K562 (cell line): ENCODE results near the gene SLMAP. TPM values are rescaled to one million over a fixed set of nuclear protein-coding genes. Genes with fewer than 3 reads are reported as not detected.

Source experiments
- ATAC-seq: fragments of 200-7000 bp; cut with Tn5 transposase; 3 replicates; pipeline ENCODE4 v1.9.1; 2020; ENCODE audit warnings: moderate library complexity
- BruUV-seq: library from RNA; stranded (reverse); fragments of 400-500 nt; replicated peaks from 2 replicates; lab custom pipeline; 2021; lab: Mats Ljungman, UMichigan
- CTCF ChIA-PET: fragments of 300-600 bp; formaldehyde crosslinking; extraction: SDS; loops from one replicate; lab custom pipeline; 2021; ENCODE audit warnings: low intra/inter-chr PET ratio; lab: Yijun Ruan, JAX
- POLR2A ChIA-PET: fragments of 300-600, 350-650 bp; sonication (Branson Sonifier 250); formaldehyde crosslinking; extraction: SDS; loops from one replicate; lab custom pipeline; 2021; ENCODE audit warnings: antibody characterized with exemption, inconsistent platforms; lab: Yijun Ruan, JAX
- DNase-seq, 4 experiments: peaks; one replicate each; pipeline versions ENCODE4 v3.0.0 to v3.0.0-alpha.2; 2011 to 2018; ENCODE audit warnings: low spot score in 3 of 4, mixed read lengths in 3 of 4; ENCODE audit errors: extremely low read depth in 1 of 4
- FAIRE-seq: peaks from 2 replicates; lab custom pipeline; 2011; peaks lifted over from hg19 to GRCh38; lab: Jason Lieb, UNC
- H2AFZ ChIP-seq: 2 replicates; pipeline ENCODE4 v1.6.0; 2011; ENCODE audit warnings: low read depth, low read length, control low read depth, inconsistent platforms
- H3K27ac ChIP-seq: fragments of 200-600 bp; 3 replicates; pipeline ENCODE4 v1.8.0; 2011; ENCODE audit warnings: low read depth, mild to moderate bottlenecking, control low read depth, inconsistent platforms, low read length, moderate library complexity, mixed read lengths; ENCODE audit errors: extremely low read depth
- H3K27me3 ChIP-seq, 2 experiments: fragments of 300-600 bp in 1 of 2; 2 replicates in 1 of 2; 3 replicates in 1 of 2; pipeline versions ENCODE4 v1.6.0 to v1.8.0; 2011; ENCODE audit warnings: inconsistent platforms in 2 of 2, low read length in 2 of 2, mild to moderate bottlenecking in 1 of 2, mixed read lengths in 1 of 2, moderate library complexity in 1 of 2; ENCODE audit not compliant: control insufficient read depth in 2 of 2, insufficient read depth in 2 of 2
- H3K36me3 ChIP-seq: fragments of 300-600 bp; 3 replicates; pipeline ENCODE4 v1.8.0; 2011; ENCODE audit warnings: mild to moderate bottlenecking, low read length, inconsistent platforms; ENCODE audit not compliant: control insufficient read depth, insufficient read depth
- H3K4me1 ChIP-seq, 2 experiments: fragments of 200-600 bp in 1 of 2; replicated peaks in 1 of 2; 2 replicates in 1 of 2; 3 replicates in 1 of 2; pipeline versions ENCODE4 v1.5.1 to v1.8.0; 2011; ENCODE audit warnings: inconsistent platforms in 2 of 2, low read length in 2 of 2, mild to moderate bottlenecking in 1 of 2, mixed read lengths in 1 of 2, moderate library complexity in 1 of 2; ENCODE audit not compliant: control insufficient read depth in 2 of 2, insufficient read depth in 2 of 2
- H3K4me2 ChIP-seq: 2 replicates; pipeline ENCODE4 v1.6.1; 2011; ENCODE audit warnings: low read length, control low read depth, inconsistent platforms, mixed read lengths; ENCODE audit not compliant: insufficient read depth
- H3K4me3 ChIP-seq: fragments of 200-600 bp; sonication (generic), shearing (Covaris generic); 2 replicates; pipeline ENCODE4 v1.5.1; 2016; ENCODE audit warnings: control low read depth, inconsistent platforms
- H3K79me2 ChIP-seq: fragments of 200-600 bp; 3 replicates; pipeline ENCODE4 v1.8.0; 2011; ENCODE audit warnings: low read length, inconsistent platforms; ENCODE audit not compliant: control insufficient read depth, insufficient read depth
- H3K9ac ChIP-seq, 2 experiments: 2 replicates each; pipeline versions ENCODE4 v1.6.0 to v1.6.1; 2011; ENCODE audit warnings: low read depth in 2 of 2, low read length in 2 of 2, control low read depth in 1 of 2, inconsistent platforms in 1 of 2, mild to moderate bottlenecking in 1 of 2, mixed read lengths in 1 of 2; ENCODE audit not compliant: insufficient read depth in 1 of 2
- H3K9me1 ChIP-seq: one replicate; pipeline ENCODE4 v1.6.0; 2011; ENCODE audit warnings: inconsistent platforms, mild to moderate bottlenecking, low read length, moderate library complexity; ENCODE audit not compliant: control insufficient read depth, insufficient read depth
- H3K9me3 ChIP-seq: replicated peaks from 2 replicates; pipeline ENCODE4 v1.5.1; 2011; ENCODE audit warnings: low read depth, low read length, inconsistent platforms; ENCODE audit not compliant: control insufficient read depth, insufficient read depth
- H4K20me1 ChIP-seq: replicated peaks from 2 replicates; pipeline ENCODE4 v1.6.1; 2011; ENCODE audit warnings: low read length, inconsistent platforms, mixed read lengths; ENCODE audit not compliant: control insufficient read depth, insufficient read depth
- BRF1 ChIP-seq: IDR thresholded peaks from 3 replicates; pipeline ENCODE4 v1.6.1; 2011; ENCODE audit warnings: borderline replicate concordance, mild to moderate bottlenecking; ENCODE audit not compliant: insufficient read length; ENCODE audit errors: extremely low read depth
- C11orf30 ChIP-seq: fragments of 450-650 bp; IDR thresholded peaks from 2 replicates; pipeline ENCODE4 v1.6.1; 2016; ENCODE audit warnings: low read depth, mild to moderate bottlenecking
- CBX3 ChIP-seq, 2 experiments: IDR thresholded peaks; 1 replicate in 1 of 2; 2 replicates in 1 of 2; pipeline ENCODE4 v1.6.1; 2012; ENCODE audit warnings: inconsistent platforms in 2 of 2, low read length in 2 of 2, borderline replicate concordance in 1 of 2, control low read depth in 1 of 2
- FOXA3 ChIP-seq, 2 experiments: fragments of 450-650 bp in 1 of 2; sonication (generic) in 1 of 2; formaldehyde crosslinking; IDR thresholded peaks in 1 of 2; conservative IDR thresholded peaks in 1 of 2; 2 replicates each; pipeline versions ENCODE4 v1.4.0 to v1.8.0; 2020 to 2022; ENCODE audit warnings: mild to moderate bottlenecking in 2 of 2, missing genetic modification reagents in 1 of 2
- FOXJ2 ChIP-seq: fragments of 200-800 bp; sonication (Bioruptor generic); IDR thresholded peaks from 2 replicates; pipeline ENCODE4 v1.6.1; 2016; ENCODE audit warnings: missing genetic modification characterization, missing compliant biosample characterization
- MAZ ChIP-seq, 2 experiments: fragments of 450-650 bp in 1 of 2; sonication (generic) in 1 of 2; formaldehyde crosslinking; IDR thresholded peaks in 1 of 2; conservative IDR thresholded peaks in 1 of 2; 2 replicates each; pipeline versions ENCODE4 v1.4.0 to v1.5.0; 2020; ENCODE audit warnings: mild to moderate bottlenecking in 1 of 2, missing genetic modification reagents in 1 of 2
- MED1 ChIP-seq: sonication (generic); formaldehyde crosslinking; IDR thresholded peaks from 2 replicates; pipeline ENCODE4 v1.8.1; 2023; ENCODE audit warnings: missing genetic modification reagents, borderline replicate concordance
- MEF2A ChIP-seq: IDR thresholded peaks from 2 replicates; pipeline ENCODE4 v1.6.1; 2011; ENCODE audit warnings: low read depth, mild to moderate bottlenecking, low read length, moderate library complexity; ENCODE audit not compliant: control insufficient read depth
- SREBF1 ChIP-seq: fragments of 150-350 bp; IDR thresholded peaks from 2 replicates; pipeline ENCODE4 v1.6.1; 2014; ENCODE audit warnings: antibody characterized with exemption, low read depth, low read length, borderline replicate concordance
- ZBED1 ChIP-seq: IDR thresholded peaks from 2 replicates; pipeline ENCODE4 v1.6.1; 2014
- ZBTB26 ChIP-seq: fragments of 450-650 bp; formaldehyde crosslinking; IDR thresholded peaks from 2 replicates; pipeline ENCODE4 v1.4.0; 2022; ENCODE audit warnings: missing genetic modification characterization
- ZNF143 ChIP-seq: sonication (generic); formaldehyde crosslinking; IDR thresholded peaks from 2 replicates; pipeline ENCODE4 v1.9.0; 2022; ENCODE audit warnings: mild to moderate bottlenecking, missing genetic modification reagents
- ZNF174 ChIP-seq: fragments of 250-450 bp; sonication (Bioruptor Pico); IDR thresholded peaks from 2 replicates; pipeline ENCODE4 v1.4.0; 2020; ENCODE audit warnings: mild to moderate bottlenecking
- ZNF316 ChIP-seq: fragments of 450-650 bp; IDR thresholded peaks from 2 replicates; pipeline ENCODE4 v1.6.1; 2016
- whole genome bisulfite sequencing: fragments of 100-300 bp; shearing (Covaris generic); methylation state at CpG from one replicate; pipeline ENCODE4 v1.1.6; 2016; ENCODE audit warnings: low coverage, mixed read lengths; ENCODE audit not compliant: insufficient coverage; ENCODE audit errors: missing lambda C conversion rate; 5-methylcytosine and 5-hydroxymethylcytosine counted together
- in situ Hi-C: fragments of 300-500 bp; cut with MboI; formaldehyde crosslinking; loops from 4 replicates; pipeline ENCODE4 v1.15.0; 2018; ENCODE audit warnings: inconsistent platforms, mixed read lengths
- intact Hi-C: fragments of 100-400 bp; cut with micrococcal nuclease; formaldehyde crosslinking; loops from 2 replicates; pipeline ENCODE4 v1.14.2; 2022
- polyA plus RNA-seq, 8 experiments: library from polyadenylated mRNA; depleted of rRNA in 4 of 8; stranded (reverse) in 5 of 8; unstranded in 3 of 8; fragments of >200 nt; fragmentation: Nextera tagmentation in 2 of 8; fragmentation: Illumina TruSeq in 1 of 8; extraction: Ambion mirVana in 2 of 8; extraction: Trizol in 1 of 8; gene quantifications; 2 replicates each; pipeline versions ENCODE4 v1.2.1 to v1.2.3, GENCODE V29; 2011 to 2014; ENCODE audit warnings: inconsistent platforms in 1 of 8, missing spikeins in 1 of 8
- total RNA-seq, 7 experiments: library from RNA; depleted of rRNA in 6 of 7; stranded (reverse); fragments of >200 nt in 6 of 7; fragmentation: Illumina TruSeq in 2 of 7; extraction: Trizol in 2 of 7; gene quantifications; 2 replicates each; pipeline versions ENCODE4 v1.2.1 to v1.2.3, GENCODE V29; 2011 to 2021; ENCODE audit warnings: low replicate concordance in 1 of 7

Gene SLMAP
- total and polyA plus RNA-seq, 9 of the 15 experiments (the other 6 are each of a cell fraction or from before 2014, with no cell fraction given): 12.1 to 50.7 (median 28.3) TPM

- in situ Hi-C loops: no loop called here
- no peaks in the 10 kb centered on the region for H3K9me3 ChIP-seq
- DNase-seq: no peak
- no peaks in the 10 kb centered on the region for H3K79me2 ChIP-seq
- H3K9me1 ChIP-seq: no peaks in the 10 kb centered on the region
- ChIA-PET CTCF (no interaction called here), POLR2A (interaction anchor here (0.6 kb wide), 1 partner anchor 147 kb away, joined by 3 read pairs; no protein-coding TSS in a partner anchor)
- no peak overlapping the region for H3K9ac ChIP-seq
- no peak for FAIRE-seq
- no peaks in the 10 kb centered on the region for H4K20me1 ChIP-seq
- BruUV-seq: no TSS peak
- peaks cover 0 to 4% of the 10 kb centered on the region in 2 experiments; a peak in 1 of 5 replicates for H3K4me1 ChIP-seq
- intact Hi-C loops: no loop called here
- H3K4me3 ChIP-seq: no peak overlapping the region
- no peak overlapping the region for H2AFZ ChIP-seq
- no peak for TF ChIP-seq MAZ (CRISPR knock-in tag; conservative IDR thresholded peaks at IDR 0.05 in 1 of 2, IDR thresholded peaks at IDR 0.05 in 1 of 2)
- peak; percentile 43 for TF ChIP-seq ZNF316
- peak; percentile 13; the same call in 1 of the 2 replicates for TF ChIP-seq C11orf30
- no CpG with 5 or more reads among the region's 1 CpG for WGBS
- no peak overlapping the region for H3K27ac ChIP-seq
- H3K27me3 ChIP-seq: no peaks in the 10 kb centered on the region
- no peak for ATAC-seq
- no peaks in the 10 kb centered on the region for H3K36me3 ChIP-seq
- no peak overlapping the region for H3K4me2 ChIP-seq
Observed at GRCh38 chr3:57743496-57743895, 12.6 kb upstream of the SLMAP start.

GRCh38 chr3:57745101-57745500, 11.0 kb upstream of the SLMAP start:
- Histone ChIP-seq H4K20me1 (no peaks in the 10 kb centered on the region), H3K9me3 (no peaks in the 10 kb centered on the region), H3K9ac (no peak overlapping the region), H3K9me1 (no peaks in the 10 kb centered on the region), H3K4me3 (no peak overlapping the region), H3K27ac (no peak overlapping the region), H3K4me1 (peaks cover 0 to 4% of the 10 kb centered on the region in 2 experiments; a peak in 1 of 5 replicates), H3K79me2 (no peaks in the 10 kb centered on the region), H3K27me3 (no peaks in the 10 kb centered on the region), H2AFZ (no peak overlapping the region), H3K36me3 (no peaks in the 10 kb centered on the region), H3K4me2 (no peak overlapping the region)
- DNase-seq: no peak
- in situ Hi-C loops: no loop called here
- FAIRE-seq: no peak
- POLR2A ChIA-PET: no interaction called here
- WGBS: 77% methylated on average over 3 of the region's 3 CpGs
- intact Hi-C loops: no loop called here
- no TSS peak for BruUV-seq
- CTCF ChIA-PET: no interaction called here
- no peak for ATAC-seq
- TF ChIP-seq ZNF174 (no peak), FOXA3 (CRISPR knock-in tag; conservative IDR thresholded peaks at IDR 0.05 in 1 of 2, IDR thresholded peaks at IDR 0.05 in 1 of 2) (no peak), MEF2A (no peak), SREBF1 (no peak), ZNF143 (no peak), MED1 (no peak), ZBED1 (no peak), ZBTB26 (no peak), BRF1 (no peak), FOXJ2 (no peak), CBX3 (IDR thresholded peaks at IDR 0.05; ENCODE audit: borderline replicate concordance in 1 of 2, low read length in 2 of 2) (no peak)
